Adrenal gland (tissue), 5 donors: ENCODE data around the gene SYNGR2.

Experiments used
- POLR2A ChIP-seq, 2 donors: fragments of 450-650 bp; IDR thresholded peaks; one replicate each; pipeline ENCODE4 v1.6.1; 2017; ENCODE audit warnings: antibody characterized with exemption in 2 of 2, mild to moderate bottlenecking in 2 of 2, moderate library complexity in 1 of 2
- TF ChIP-seq, protein P1 (sequence below), 6 experiments: fragments of 450-650 bp in 4 of 6; fragments of 200-600 bp in 2 of 6; sonication (generic) in 1 of 6; IDR thresholded peaks; 1 replicate in 5 of 6; 2 replicates in 1 of 6; pipeline versions ENCODE4 v1.5.1 to v1.8.0; 2016 to 2021; ENCODE audit warnings: antibody characterized with exemption in 6 of 6, mild to moderate bottlenecking in 2 of 6, moderate library complexity in 1 of 6
- donor health status: DM: no; HTN: no; CAD: no.

DNA sequence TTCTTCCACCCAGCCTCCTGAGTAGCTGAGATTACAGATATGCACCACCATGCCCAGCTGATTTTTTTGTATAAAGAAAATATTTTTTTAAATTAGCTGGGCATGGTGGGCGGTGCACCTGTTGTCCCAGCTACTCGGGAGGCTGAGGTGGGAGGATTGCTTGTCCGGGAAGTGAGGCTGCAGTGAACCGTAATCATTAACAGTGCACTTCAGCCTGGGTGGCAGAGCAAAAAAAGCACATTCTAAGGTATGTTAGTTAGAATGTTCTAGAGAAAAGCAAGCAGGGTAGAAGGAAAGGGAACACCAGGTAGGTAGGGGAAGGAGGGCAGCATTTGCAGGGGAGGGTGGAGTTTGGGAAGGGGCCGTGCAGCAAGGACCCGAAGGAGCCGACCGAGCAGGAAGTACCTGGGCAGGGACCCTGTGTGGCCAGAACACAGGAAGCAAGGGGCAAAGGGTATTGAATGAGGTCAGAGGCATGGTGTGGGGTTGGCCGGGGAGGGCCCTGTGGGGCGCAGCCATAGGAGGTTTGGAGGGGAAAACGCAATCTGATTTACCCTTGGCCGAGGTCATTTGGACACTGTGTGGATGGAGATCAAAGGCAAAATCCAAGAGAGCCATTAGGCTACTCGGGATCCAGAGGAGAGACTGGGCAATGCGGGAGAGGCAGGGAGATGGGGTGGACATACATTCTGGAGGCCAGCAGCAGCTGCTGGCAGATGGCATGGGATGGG lies 19.9 kb upstream of the SYNGR2 start:
- TF ChIP-seq, protein P1, sequence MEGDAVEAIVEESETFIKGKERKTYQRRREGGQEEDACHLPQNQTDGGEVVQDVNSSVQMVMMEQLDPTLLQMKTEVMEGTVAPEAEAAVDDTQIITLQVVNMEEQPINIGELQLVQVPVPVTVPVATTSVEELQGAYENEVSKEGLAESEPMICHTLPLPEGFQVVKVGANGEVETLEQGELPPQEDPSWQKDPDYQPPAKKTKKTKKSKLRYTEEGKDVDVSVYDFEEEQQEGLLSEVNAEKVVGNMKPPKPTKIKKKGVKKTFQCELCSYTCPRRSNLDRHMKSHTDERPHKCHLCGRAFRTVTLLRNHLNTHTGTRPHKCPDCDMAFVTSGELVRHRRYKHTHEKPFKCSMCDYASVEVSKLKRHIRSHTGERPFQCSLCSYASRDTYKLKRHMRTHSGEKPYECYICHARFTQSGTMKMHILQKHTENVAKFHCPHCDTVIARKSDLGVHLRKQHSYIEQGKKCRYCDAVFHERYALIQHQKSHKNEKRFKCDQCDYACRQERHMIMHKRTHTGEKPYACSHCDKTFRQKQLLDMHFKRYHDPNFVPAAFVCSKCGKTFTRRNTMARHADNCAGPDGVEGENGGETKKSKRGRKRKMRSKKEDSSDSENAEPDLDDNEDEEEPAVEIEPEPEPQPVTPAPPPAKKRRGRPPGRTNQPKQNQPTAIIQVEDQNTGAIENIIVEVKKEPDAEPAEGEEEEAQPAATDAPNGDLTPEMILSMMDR (IDR thresholded peaks at IDR 0.05), result no peak
- no peak for TF ChIP-seq POLR2A (IDR thresholded peaks at IDR 0.05)
